HFFc6 (cell line): ENCODE results near the gene SRR. TPM values are rescaled to one million over a fixed set of nuclear protein-coding genes. Genes with fewer than 3 reads are reported as not detected.
A peak's percentile ranks its signal among the peaks of the same experiment; 100 is the strongest.

Experiments used
- DNase-seq: peaks from one replicate; pipeline ENCODE4 v3.0.0-alpha.2; 2018
- H3K27ac Mint-ChIP-seq: 2 replicates; pipeline ENCODE4 v1.8.0; 2020; ENCODE audit warnings: mild to moderate bottlenecking, mixed read lengths
- H3K27me3 Mint-ChIP-seq: 2 replicates; pipeline ENCODE4 v1.8.0; 2021; ENCODE audit warnings: mild to moderate bottlenecking, moderate library complexity, mixed read lengths; ENCODE audit not compliant: insufficient read depth
- H3K36me3 Mint-ChIP-seq: 2 replicates; pipeline ENCODE4 v1.8.0; 2021; ENCODE audit warnings: low read depth, mixed read lengths
- H3K4me1 Mint-ChIP-seq: 2 replicates; pipeline ENCODE4 v1.8.0; 2020; ENCODE audit warnings: low read depth, mixed read lengths
- H3K4me3 Mint-ChIP-seq: 2 replicates; pipeline ENCODE4 v1.8.0; 2020; ENCODE audit warnings: mild to moderate bottlenecking, moderate library complexity, mixed read lengths
- H3K9me3 Mint-ChIP-seq: 2 replicates; pipeline ENCODE4 v1.8.0; 2020; ENCODE audit warnings: mild to moderate bottlenecking, mixed read lengths
- total RNA-seq, 6 experiments: library from RNA; stranded (reverse); fragmentation: NEBNext Ultra II Directional; extraction: Animal tissue kit (Norgen Biotek cat#: 25700); gene quantifications; 2 replicates in 1 of 6; 3 replicates in 5 of 6; pipeline ENCODE4 v1.2.3, GENCODE V29; 2021
- TF ChIP-seq, protein P1 (sequence below): fragments of 200-600 bp; sonication (generic); IDR thresholded peaks from 2 replicates; pipeline ENCODE4 v1.5.0; 2021; ENCODE audit warnings: antibody characterized with exemption, mild to moderate bottlenecking

SRR gene
- total RNA-seq, 6 experiments from 2014 or later = 18.5 to 29.7 (median 21.8) TPM

DNA sequence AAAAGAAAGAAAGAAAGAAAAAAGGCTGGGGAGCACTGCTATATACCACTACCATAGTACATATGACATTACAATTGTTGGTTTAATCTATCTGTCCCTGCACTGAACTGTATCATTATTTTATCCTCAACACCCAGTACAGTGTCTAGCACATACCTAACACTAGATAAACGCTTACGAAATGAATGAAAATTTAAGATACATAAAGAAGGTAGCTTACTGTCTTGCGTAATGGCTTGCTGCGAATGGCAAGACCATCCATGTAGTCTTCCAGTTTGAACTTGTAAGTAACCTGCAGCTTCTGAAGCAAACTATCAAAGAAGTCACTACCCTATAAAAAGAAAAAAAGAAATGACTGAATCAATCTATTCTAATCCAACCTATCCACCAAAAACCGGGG is 6.7 kb upstream of the SRR start:
- no peaks in the 10 kb centered on the region for H3K9me3 Mint-ChIP-seq
- no peaks in the 10 kb centered on the region; the same call in 1 of the 2 replicates for H3K27me3 Mint-ChIP-seq
- peaks cover 57% of the 10 kb centered on the region for H3K36me3 Mint-ChIP-seq
- peaks cover 44% of the 10 kb centered on the region for H3K4me1 Mint-ChIP-seq
- H3K27ac Mint-ChIP-seq = no peak overlapping the region
- TF ChIP-seq, protein P1, sequence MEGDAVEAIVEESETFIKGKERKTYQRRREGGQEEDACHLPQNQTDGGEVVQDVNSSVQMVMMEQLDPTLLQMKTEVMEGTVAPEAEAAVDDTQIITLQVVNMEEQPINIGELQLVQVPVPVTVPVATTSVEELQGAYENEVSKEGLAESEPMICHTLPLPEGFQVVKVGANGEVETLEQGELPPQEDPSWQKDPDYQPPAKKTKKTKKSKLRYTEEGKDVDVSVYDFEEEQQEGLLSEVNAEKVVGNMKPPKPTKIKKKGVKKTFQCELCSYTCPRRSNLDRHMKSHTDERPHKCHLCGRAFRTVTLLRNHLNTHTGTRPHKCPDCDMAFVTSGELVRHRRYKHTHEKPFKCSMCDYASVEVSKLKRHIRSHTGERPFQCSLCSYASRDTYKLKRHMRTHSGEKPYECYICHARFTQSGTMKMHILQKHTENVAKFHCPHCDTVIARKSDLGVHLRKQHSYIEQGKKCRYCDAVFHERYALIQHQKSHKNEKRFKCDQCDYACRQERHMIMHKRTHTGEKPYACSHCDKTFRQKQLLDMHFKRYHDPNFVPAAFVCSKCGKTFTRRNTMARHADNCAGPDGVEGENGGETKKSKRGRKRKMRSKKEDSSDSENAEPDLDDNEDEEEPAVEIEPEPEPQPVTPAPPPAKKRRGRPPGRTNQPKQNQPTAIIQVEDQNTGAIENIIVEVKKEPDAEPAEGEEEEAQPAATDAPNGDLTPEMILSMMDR = no peak
- no peak overlapping the region for H3K4me3 Mint-ChIP-seq
- DNase-seq = no peak

DNA sequence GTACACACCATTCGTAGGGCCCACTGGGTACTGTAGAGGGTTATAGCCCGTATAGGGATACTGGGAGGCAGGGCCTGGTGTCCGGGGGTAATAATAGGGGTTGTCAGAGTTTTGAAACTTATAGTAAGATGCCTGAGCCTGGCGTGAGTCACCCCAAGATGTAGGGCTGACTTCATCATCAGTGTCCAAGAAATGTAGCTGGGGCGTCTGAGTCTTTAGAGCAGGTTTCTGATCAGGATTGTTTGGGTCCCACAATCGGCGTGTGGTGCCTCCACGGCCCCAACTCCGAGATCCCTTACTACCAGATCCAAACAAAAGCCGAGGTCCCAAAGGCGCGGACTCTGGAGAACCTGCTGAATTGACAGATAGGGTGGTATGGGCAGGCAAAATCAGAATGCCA is 4.6 kb upstream of the SRR start:
- TF ChIP-seq, protein P1 = no peak
- no peak for DNase-seq
- H3K4me3 Mint-ChIP-seq = no peak overlapping the region
- no peak overlapping the region for H3K27ac Mint-ChIP-seq
- H3K9me3 Mint-ChIP-seq = no peaks in the 10 kb centered on the region
- peaks cover 38% of the 10 kb centered on the region for H3K4me1 Mint-ChIP-seq
- peaks cover 52% of the 10 kb centered on the region for H3K36me3 Mint-ChIP-seq
- H3K27me3 Mint-ChIP-seq = no peaks in the 10 kb centered on the region; the same call in 1 of the 2 replicates

DNA sequence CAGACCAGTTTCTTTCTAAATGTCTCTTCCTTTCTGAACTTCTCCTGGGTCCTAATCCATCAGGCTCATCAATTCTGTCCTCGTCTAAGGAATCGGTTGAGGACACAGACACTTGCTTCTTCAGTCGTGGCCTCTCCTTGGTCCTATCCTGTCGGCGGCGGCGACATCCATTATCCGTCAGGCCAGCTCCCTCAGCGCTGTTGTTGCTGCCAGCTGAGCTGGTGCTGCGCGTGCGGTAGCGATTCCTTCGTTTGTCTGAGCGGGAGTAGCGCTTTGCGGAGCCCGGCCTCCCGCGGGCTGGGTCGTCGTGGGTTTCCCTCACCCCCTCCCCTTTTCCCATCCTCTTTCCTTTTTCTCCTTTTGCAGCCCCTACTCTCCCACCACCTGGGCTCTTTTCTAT is 4.0 kb upstream of the SRR start:
- TF ChIP-seq, protein P1 = no peak
- Mint-ChIP-seq H3K4me3 (no peak overlapping the region), H3K27ac (no peak overlapping the region), H3K36me3 (peaks cover 48% of the 10 kb centered on the region), H3K27me3 (no peaks in the 10 kb centered on the region; the same call in 1 of the 2 replicates), H3K4me1 (peaks cover 33% of the 10 kb centered on the region), H3K9me3 (no peaks in the 10 kb centered on the region)
- no peak for DNase-seq

DNA sequence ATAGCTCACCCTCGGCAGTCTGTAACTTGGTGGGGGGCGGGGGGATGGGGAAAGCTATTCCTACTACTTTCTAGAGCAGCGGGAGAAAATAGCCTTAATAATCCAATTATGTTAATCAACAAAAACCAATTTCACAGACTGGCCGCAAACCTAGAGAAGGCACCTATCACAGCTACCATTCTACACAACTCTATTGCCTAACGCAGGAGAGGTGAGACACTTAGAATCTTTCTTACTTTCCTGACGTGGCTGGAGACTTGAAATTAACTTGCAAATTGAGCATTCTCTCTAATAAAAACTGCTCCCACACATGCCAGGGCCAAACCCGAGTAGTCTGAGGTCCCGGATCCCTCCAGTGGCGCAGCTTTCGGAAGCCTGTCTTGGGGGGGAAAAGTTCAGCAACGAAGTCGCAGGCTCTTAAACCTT is 959 bp upstream of the SRR start:
- Mint-ChIP-seq H3K4me1 (peaks cover 34% of the 10 kb centered on the region), H3K36me3 (peaks cover 36% of the 10 kb centered on the region), H3K27ac (peak overlapping the region; percentile 83), H3K27me3 (no peaks in the 10 kb centered on the region; the same call in 1 of the 2 replicates), H3K4me3 (peak overlapping the region; percentile 95), H3K9me3 (no peaks in the 10 kb centered on the region)
- TF ChIP-seq, protein P1 = no peak
- no peak for DNase-seq

DNA sequence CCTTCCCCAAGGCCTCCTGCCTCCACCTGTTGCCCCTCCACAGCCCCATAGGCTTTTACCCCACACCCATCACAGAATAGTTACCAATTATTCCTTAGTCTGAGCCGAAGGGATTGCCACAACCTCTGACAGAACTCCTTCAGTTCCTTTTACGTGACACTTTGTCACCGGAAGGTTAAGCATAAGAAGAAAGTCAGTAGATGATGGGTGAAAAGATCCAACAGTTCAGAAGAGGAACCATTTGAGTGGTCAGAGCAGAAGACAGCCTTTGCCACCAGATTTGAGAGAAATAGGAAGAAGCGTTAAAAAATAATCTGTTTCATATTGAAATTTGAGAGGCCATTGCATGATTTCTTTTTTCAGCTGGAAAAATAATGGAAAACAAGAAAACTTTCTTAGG is 1.2 kb downstream of the SRR start:
- H3K9me3 Mint-ChIP-seq = no peaks in the 10 kb centered on the region
- no peak for DNase-seq
- H3K27me3 Mint-ChIP-seq = no peaks in the 10 kb centered on the region
- peaks cover 25% of the 10 kb centered on the region for H3K36me3 Mint-ChIP-seq
- TF ChIP-seq, protein P1 = no peak
- H3K4me3 Mint-ChIP-seq = peak overlapping the region; percentile 74
- peaks cover 37% of the 10 kb centered on the region for H3K4me1 Mint-ChIP-seq
- peak overlapping the region; percentile 40; the same call in 1 of the 2 replicates for H3K27ac Mint-ChIP-seq
